ENCODE data around the gene ZNF670.
A peak's percentile ranks its signal among the peaks of the same experiment; 100 is the strongest.

ZNF670 gene

GRCh38 chr1:247096958-247097357, 18.3 kb upstream of the ZNF670 start:
- Histone ChIP-seq H3K27ac (ENCODE audit: low read depth, low read length) (no peak overlapping the region), H3K36me3 (ENCODE audit: control insufficient read depth, insufficient read depth, low read length) (peaks cover 10% of the 10 kb centered on the region), H3K9ac (ENCODE audit: low read length) (no peak overlapping the region), H3K27me3 (ENCODE audit: control insufficient read depth, insufficient read depth, low read length) (no peaks in the 10 kb centered on the region), H3K4me3 (ENCODE audit: low read length) (no peak overlapping the region), H3K4me1 (ENCODE audit: control insufficient read depth, insufficient read depth, low read length) (no peaks in the 10 kb centered on the region)

DNA sequence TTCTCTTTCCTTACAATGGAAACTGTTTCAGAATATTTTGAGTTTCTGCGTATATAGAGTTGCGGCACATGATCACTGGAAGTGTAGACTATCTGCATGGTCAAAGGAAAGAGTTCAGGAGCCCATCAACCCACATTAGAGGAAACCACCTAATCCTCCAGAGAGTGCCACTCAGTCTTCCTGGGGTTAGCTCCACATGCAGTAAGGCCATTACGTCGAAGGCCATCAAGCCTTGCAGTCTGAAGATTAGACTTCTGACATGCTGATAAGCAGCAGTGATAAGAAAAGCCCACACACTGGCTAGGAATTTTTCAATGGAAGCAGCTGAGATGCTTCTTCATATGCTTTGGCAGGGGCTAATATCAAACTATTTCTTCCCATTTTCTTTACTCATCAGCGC, 17.9 kb upstream of the ZNF670 start:
- H3K9ac ChIP-seq (ENCODE audit: low read length): no peak overlapping the region
- H3K27ac ChIP-seq (ENCODE audit: low read depth, low read length): no peak overlapping the region
- no peaks in the 10 kb centered on the region for H3K4me1 ChIP-seq (ENCODE audit: control insufficient read depth, insufficient read depth, low read length)
- H3K4me3 ChIP-seq (ENCODE audit: low read length): no peak overlapping the region
- no peaks in the 10 kb centered on the region for H3K27me3 ChIP-seq (ENCODE audit: control insufficient read depth, insufficient read depth, low read length)
- H3K36me3 ChIP-seq (ENCODE audit: control insufficient read depth, insufficient read depth, low read length): peaks cover 10% of the 10 kb centered on the region

DNA sequence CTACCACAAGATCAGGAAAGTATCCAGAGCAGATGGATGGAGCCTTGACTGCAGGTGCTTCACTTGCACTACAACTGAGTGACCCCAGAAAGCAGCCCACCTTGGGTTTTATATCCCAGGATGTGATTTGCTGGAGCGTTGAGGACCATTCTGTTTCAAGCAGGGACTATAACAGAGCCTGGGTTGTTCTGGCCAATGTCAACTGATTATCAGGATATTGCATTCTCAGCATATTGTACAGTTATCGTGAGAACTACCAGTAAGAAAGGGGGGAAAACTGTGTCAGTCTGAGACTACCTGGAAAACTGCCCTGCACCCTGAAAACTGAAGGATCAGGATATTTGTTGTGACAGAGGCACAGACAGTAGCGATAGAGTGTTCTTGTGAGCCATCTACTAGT, 17.5 kb upstream of the ZNF670 start:
- H3K36me3 ChIP-seq (ENCODE audit: control insufficient read depth, insufficient read depth, low read length): peaks cover 10% of the 10 kb centered on the region
- no peak overlapping the region for H3K27ac ChIP-seq (ENCODE audit: low read depth, low read length)
- H3K27me3 ChIP-seq (ENCODE audit: control insufficient read depth, insufficient read depth, low read length): no peaks in the 10 kb centered on the region
- H3K4me3 ChIP-seq (ENCODE audit: low read length): no peak overlapping the region
- no peak overlapping the region for H3K9ac ChIP-seq (ENCODE audit: low read length)
- no peaks in the 10 kb centered on the region for H3K4me1 ChIP-seq (ENCODE audit: control insufficient read depth, insufficient read depth, low read length)

DNA sequence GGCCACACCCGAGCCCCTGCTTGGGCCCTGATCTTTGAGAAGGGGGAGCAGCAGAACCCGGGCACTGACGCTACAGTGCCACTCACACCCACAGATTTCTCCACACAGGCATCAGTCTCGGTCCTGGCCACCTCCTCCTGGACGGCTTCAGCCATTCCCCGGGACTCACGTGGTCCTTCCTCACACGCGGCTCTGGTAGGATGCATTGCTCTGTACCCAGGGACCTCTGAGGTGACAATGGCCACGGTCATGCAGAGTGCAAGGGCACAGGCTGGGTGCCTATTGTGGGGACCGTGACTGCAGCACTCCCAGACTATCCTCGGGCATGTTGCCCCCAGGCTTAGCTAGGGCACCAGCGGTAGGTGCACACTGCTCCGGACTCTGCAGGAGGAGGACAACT, 11.8 kb upstream of the ZNF670 start:
- H3K9ac ChIP-seq (ENCODE audit: low read length): no peak overlapping the region
- no peaks in the 10 kb centered on the region for H3K27me3 ChIP-seq (ENCODE audit: control insufficient read depth, insufficient read depth, low read length)
- H3K4me1 ChIP-seq (ENCODE audit: control insufficient read depth, insufficient read depth, low read length): no peaks in the 10 kb centered on the region
- no peaks in the 10 kb centered on the region for H3K36me3 ChIP-seq (ENCODE audit: control insufficient read depth, insufficient read depth, low read length)
- no peak overlapping the region for H3K4me3 ChIP-seq (ENCODE audit: low read length)
- H3K27ac ChIP-seq (ENCODE audit: low read depth, low read length): no peak overlapping the region

DNA sequence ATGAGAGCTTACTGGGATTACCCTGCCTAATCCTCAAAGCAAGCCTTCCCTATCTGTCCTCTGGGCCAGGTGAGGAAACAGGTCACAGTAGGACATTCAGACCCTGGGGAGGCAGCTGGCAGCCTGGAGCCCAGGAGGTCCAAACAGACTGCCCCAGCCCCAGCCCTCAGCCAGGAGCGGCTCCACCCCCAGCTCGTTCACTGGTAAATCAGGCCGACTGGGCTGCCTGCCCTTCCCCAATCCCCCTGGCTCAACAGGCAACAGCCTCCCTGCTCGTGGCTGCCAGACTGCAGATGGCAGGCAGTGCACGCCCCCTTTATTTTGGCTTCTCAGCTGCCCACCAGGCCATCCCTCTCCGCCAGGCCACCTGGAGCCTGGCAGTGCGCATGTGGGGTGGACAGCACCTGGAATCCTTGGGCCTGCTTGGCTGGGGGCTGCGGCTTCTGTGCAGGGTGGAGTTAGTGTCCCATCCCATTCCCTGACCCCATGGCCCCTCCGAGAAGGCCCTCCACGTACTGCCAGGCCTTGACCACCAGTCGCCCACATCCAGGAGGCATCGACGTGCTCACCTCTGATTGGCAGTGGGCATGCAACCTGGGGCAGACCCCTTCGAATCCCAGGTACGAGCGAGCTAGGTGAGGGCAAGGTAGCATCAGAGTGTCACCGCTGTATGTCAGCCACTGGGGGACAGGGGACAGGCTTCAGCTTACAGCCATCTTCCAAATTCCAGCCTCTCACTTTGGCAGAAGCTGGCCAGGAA, 11.2 kb upstream of the ZNF670 start:
- Histone ChIP-seq H3K4me3 (ENCODE audit: low read length) (no peak overlapping the region), H3K9ac (ENCODE audit: low read length) (no peak overlapping the region), H3K27ac (ENCODE audit: low read depth, low read length) (no peak overlapping the region), H3K36me3 (ENCODE audit: control insufficient read depth, insufficient read depth, low read length) (no peaks in the 10 kb centered on the region), H3K4me1 (ENCODE audit: control insufficient read depth, insufficient read depth, low read length) (no peaks in the 10 kb centered on the region), H3K27me3 (ENCODE audit: control insufficient read depth, insufficient read depth, low read length) (no peaks in the 10 kb centered on the region)

DNA sequence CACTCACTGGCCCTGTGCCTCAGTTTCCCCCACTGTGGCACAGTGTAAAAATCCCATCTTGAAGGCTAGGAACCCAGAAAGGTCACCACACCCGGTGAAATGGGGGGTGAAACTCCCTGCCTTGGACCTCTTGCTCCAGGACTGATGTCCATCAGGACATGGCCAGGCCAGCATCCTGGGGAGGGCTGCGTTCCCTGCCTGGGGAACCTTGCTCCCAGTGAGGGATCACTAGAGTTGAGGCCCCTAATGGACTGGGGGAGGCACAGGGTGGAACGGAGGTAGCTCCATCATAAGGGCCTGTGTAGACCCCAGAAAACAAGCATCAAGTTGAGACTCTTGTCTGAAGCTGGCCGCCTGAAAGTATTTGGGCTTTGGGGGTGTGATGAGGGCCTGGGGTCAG, 10.4 kb upstream of the ZNF670 start:
- Histone ChIP-seq H3K36me3 (ENCODE audit: control insufficient read depth, insufficient read depth, low read length) (no peaks in the 10 kb centered on the region), H3K4me1 (ENCODE audit: control insufficient read depth, insufficient read depth, low read length) (no peaks in the 10 kb centered on the region), H3K27ac (ENCODE audit: low read depth, low read length) (no peak overlapping the region), H3K4me3 (ENCODE audit: low read length) (no peak overlapping the region), H3K27me3 (ENCODE audit: control insufficient read depth, insufficient read depth, low read length) (no peaks in the 10 kb centered on the region), H3K9ac (ENCODE audit: low read length) (no peak overlapping the region)

GRCh38 chr1:247087256-247087655, 8.6 kb upstream of the ZNF670 start:
- H3K27ac ChIP-seq (ENCODE audit: low read depth, low read length): no peak overlapping the region
- no peaks in the 10 kb centered on the region for H3K4me1 ChIP-seq (ENCODE audit: control insufficient read depth, insufficient read depth, low read length)
- H3K27me3 ChIP-seq (ENCODE audit: control insufficient read depth, insufficient read depth, low read length): no peaks in the 10 kb centered on the region
- H3K9ac ChIP-seq (ENCODE audit: low read length): no peak overlapping the region
- H3K4me3 ChIP-seq (ENCODE audit: low read length): no peak overlapping the region
- no peaks in the 10 kb centered on the region for H3K36me3 ChIP-seq (ENCODE audit: control insufficient read depth, insufficient read depth, low read length)

DNA sequence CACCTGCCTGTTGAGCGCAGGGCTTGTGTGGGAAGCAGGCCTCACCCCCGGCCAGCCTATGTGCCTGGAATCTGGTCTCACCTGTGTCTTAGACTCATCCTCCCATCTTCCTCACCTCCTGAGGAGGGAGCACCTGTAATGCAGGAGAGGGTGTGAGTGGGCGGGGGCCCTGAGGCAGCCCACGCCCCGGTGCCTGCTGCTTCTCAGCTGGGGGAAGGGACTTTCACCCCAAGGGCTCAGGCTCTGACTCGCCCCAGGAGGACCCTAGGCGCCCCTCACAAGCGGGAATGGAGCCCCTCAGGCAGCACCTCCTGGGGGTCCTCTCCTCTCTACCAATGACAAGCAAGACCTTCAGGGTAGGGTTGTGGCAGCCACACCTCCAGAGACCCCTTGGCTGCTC, 6.7 kb upstream of the ZNF670 start:
- no peak overlapping the region for H3K27ac ChIP-seq (ENCODE audit: low read depth, low read length)
- H3K9ac ChIP-seq (ENCODE audit: low read length): no peak overlapping the region
- H3K4me1 ChIP-seq (ENCODE audit: control insufficient read depth, insufficient read depth, low read length): no peaks in the 10 kb centered on the region
- no peaks in the 10 kb centered on the region for H3K36me3 ChIP-seq (ENCODE audit: control insufficient read depth, insufficient read depth, low read length)
- H3K4me3 ChIP-seq (ENCODE audit: low read length): no peak overlapping the region
- no peaks in the 10 kb centered on the region for H3K27me3 ChIP-seq (ENCODE audit: control insufficient read depth, insufficient read depth, low read length)

DNA sequence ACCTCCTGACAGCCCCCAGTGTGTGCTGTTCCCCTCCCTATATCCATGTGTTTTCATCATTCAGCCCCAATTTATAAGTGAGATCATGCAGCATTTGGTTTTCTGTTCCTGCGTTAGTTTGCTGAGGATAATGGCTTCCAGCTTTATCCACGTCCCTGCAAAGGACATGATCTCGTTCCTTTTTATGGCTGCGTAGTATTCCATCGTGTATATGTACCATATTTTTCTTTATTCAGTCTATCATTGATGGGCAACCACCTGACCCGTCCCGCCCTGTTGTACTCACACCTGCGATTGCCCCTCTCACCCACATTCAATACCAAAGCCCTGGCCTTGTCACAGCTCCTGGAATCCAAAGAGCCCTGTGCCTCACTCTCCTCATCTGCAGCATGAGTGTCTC, 6.2 kb upstream of the ZNF670 start:
- Histone ChIP-seq H3K4me1 (ENCODE audit: control insufficient read depth, insufficient read depth, low read length) (no peaks in the 10 kb centered on the region), H3K36me3 (ENCODE audit: control insufficient read depth, insufficient read depth, low read length) (no peaks in the 10 kb centered on the region), H3K9ac (ENCODE audit: low read length) (no peak overlapping the region), H3K4me3 (ENCODE audit: low read length) (no peak overlapping the region), H3K27me3 (ENCODE audit: control insufficient read depth, insufficient read depth, low read length) (no peaks in the 10 kb centered on the region), H3K27ac (ENCODE audit: low read depth, low read length) (no peak overlapping the region)

DNA sequence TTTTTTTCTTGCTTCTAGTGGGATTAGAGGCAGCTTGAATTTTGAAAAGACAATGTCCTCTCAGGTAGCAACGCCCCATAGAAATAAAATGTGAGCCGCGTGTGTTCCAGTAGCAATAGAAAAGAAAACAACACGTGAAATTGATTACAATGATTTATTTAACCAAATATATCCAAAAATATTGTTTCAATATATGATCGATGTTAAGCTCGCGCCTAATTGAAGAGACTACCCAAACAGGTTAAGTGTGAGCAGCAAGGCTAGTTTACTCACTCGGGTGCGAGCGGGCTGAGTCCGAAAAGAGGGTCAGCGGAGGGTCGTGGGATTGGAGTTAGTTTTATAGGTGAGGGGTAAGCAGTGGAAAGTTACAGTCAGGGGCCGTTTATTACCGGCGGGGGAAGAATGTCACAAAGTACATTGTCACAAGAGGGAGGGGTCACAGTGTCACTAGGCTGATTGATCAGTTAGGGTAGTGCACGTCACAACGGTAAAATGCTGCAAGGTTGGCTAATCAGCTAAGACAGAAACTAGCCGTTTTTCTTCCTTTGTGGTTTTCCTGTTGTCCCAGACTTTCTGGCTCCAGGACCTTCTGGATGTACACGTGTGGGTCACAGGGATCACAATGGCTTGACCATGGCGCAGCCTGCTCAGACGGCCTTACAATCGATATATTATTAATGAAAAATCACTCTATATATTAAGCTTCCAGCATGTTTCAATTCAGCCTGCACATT, 697 bp upstream of the ZNF670 start:
- Histone ChIP-seq H3K4me3 (ENCODE audit: low read length) (peak overlapping the region; percentile 93), H3K9ac (ENCODE audit: low read length) (no peak overlapping the region), H3K36me3 (ENCODE audit: control insufficient read depth, insufficient read depth, low read length) (no peaks in the 10 kb centered on the region), H3K27me3 (ENCODE audit: control insufficient read depth, insufficient read depth, low read length) (no peaks in the 10 kb centered on the region), H3K4me1 (ENCODE audit: control insufficient read depth, insufficient read depth, low read length) (no peaks in the 10 kb centered on the region), H3K27ac (ENCODE audit: low read depth, low read length) (no peak overlapping the region)

DNA sequence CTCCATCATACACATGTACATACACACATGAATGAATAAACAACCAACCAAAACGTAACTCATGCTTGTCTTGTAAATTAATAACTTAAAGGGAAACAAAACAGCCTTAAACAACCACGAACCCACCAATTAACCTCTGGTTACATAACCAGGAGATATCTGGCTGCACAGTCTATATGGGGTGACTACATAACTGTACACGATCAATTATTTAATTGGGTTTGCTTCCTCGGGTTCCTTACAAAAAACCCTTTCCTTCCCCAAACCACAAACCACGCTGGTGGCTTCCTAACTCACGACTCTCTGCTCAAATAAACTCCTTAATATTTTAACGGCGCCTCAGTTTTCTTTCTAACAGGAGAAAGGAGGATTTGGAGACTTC, 744 bp downstream of the ZNF670 start:
- H3K4me1 ChIP-seq (ENCODE audit: control insufficient read depth, insufficient read depth, low read length): no peaks in the 10 kb centered on the region
- no peak overlapping the region for H3K27ac ChIP-seq (ENCODE audit: low read depth, low read length)
- H3K27me3 ChIP-seq (ENCODE audit: control insufficient read depth, insufficient read depth, low read length): no peaks in the 10 kb centered on the region
- H3K9ac ChIP-seq (ENCODE audit: low read length): peak overlapping the region; percentile 50
- no peaks in the 10 kb centered on the region for H3K36me3 ChIP-seq (ENCODE audit: control insufficient read depth, insufficient read depth, low read length)
- H3K4me3 ChIP-seq (ENCODE audit: low read length): peak overlapping the region; percentile 93

DNA sequence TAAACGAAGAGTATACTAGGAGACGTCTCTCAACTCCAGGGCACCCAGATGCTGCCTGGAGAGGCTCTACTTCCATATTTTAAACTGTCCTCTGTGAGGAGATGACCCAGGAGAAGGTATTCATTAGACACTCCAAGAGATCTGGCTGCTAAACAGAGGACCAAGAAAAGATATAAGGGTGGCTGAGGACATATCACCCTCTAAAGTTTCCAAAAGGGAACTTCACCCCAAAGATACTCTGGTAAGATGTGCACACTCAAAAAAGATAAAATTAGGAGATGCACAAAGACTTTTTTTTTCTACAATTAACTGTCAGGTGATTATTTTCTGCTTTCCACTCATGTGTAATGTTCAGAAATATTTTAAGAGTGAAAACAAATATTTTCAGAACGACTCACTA, 1.4 kb downstream of the ZNF670 start:
- Histone ChIP-seq H3K4me3 (ENCODE audit: low read length) (no peak overlapping the region), H3K4me1 (ENCODE audit: control insufficient read depth, insufficient read depth, low read length) (no peaks in the 10 kb centered on the region), H3K27me3 (ENCODE audit: control insufficient read depth, insufficient read depth, low read length) (no peaks in the 10 kb centered on the region), H3K9ac (ENCODE audit: low read length) (no peak overlapping the region), H3K27ac (ENCODE audit: low read depth, low read length) (no peak overlapping the region), H3K36me3 (ENCODE audit: control insufficient read depth, insufficient read depth, low read length) (no peaks in the 10 kb centered on the region)

DNA sequence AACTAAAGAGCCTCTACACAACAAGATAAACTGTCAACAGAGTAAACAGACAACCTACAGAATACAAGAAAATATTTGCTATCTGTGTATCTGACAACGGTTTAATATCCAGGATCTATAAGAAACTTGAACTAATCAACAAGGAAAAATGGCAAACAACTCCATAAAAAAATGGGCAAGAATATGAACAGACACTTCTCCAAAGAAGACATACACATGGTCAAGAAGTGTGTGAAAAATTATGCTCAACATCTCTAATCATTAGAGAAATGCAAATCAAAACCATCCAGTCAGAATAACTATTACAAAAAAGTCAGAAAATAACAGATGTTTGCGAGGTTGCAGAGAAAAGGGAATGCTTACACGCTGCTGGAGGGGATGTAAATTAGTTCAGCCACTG, 8.0 kb downstream of the ZNF670 start:
- Histone ChIP-seq H3K4me3 (ENCODE audit: low read length) (no peak overlapping the region), H3K4me1 (ENCODE audit: control insufficient read depth, insufficient read depth, low read length) (no peaks in the 10 kb centered on the region), H3K27ac (ENCODE audit: low read depth, low read length) (no peak overlapping the region), H3K9ac (ENCODE audit: low read length) (no peak overlapping the region), H3K36me3 (ENCODE audit: control insufficient read depth, insufficient read depth, low read length) (no peaks in the 10 kb centered on the region), H3K27me3 (ENCODE audit: control insufficient read depth, insufficient read depth, low read length) (no peaks in the 10 kb centered on the region)
